HepG2 (cell line): ENCODE results near the gene TAPBP. TPM values are rescaled to one million over a fixed set of nuclear protein-coding genes. Genes with fewer than 3 reads are reported as not detected.

Experiments used
- ATAC-seq: fragments of 200-7000 bp; cut with Tn5 transposase; 3 replicates; pipeline ENCODE4 v1.9.1; 2020; ENCODE audit warnings: mild to moderate bottlenecking, moderate library complexity
- BruUV-seq: library from RNA; stranded (reverse); fragments of 400-500 nt; replicated peaks from 2 replicates; lab custom pipeline; 2021; lab: Mats Ljungman, UMichigan
- CTCF ChIA-PET: fragments of 300-600 bp; formaldehyde crosslinking; extraction: SDS; loops from one replicate; lab custom pipeline; 2021; ENCODE audit warnings: low total read pairs, inconsistent platforms, low intra/inter-chr PET ratio; lab: Yijun Ruan, JAX
- POLR2A ChIA-PET: fragments of 350-600 bp; sonication (Branson Sonifier 250); formaldehyde crosslinking; loops from one replicate; lab custom pipeline; 2020; ENCODE audit warnings: antibody characterized with exemption, inconsistent platforms; lab: Yijun Ruan, JAX
- DNase-seq: peaks from one replicate; pipeline ENCODE4 v3.0.0-alpha.2; 2015; ENCODE audit warnings: low spot score
- FAIRE-seq: peaks from 3 replicates; lab custom pipeline; 2011; peaks lifted over from hg19 to GRCh38; lab: Jason Lieb, UNC
- H2AFZ ChIP-seq: one replicate; pipeline ENCODE4 v1.6.1; 2011; ENCODE audit warnings: low read length, inconsistent platforms
- H3K27ac ChIP-seq: fragments of 300-600 bp; 3 replicates; pipeline ENCODE4 v1.8.0; 2011; ENCODE audit warnings: mixed run types, mild to moderate bottlenecking, mixed read lengths, low read length, inconsistent platforms; ENCODE audit not compliant: insufficient read depth; ENCODE audit errors: extremely low read length
- H3K27me3 ChIP-seq, 2 experiments: fragments of 200-600 bp in 1 of 2; 2 replicates in 1 of 2; 3 replicates in 1 of 2; pipeline versions ENCODE4 v1.6.0 to v1.8.0; 2011; ENCODE audit warnings: low read length in 2 of 2, mild to moderate bottlenecking in 2 of 2, moderate library complexity in 2 of 2, inconsistent platforms in 1 of 2; ENCODE audit not compliant: insufficient read depth in 2 of 2, control insufficient read depth in 1 of 2
- H3K36me3 ChIP-seq, 2 experiments: fragments of 200-600 bp in 1 of 2; replicated peaks in 1 of 2; 2 replicates in 1 of 2; 3 replicates in 1 of 2; pipeline versions ENCODE4 v1.5.1 to v1.8.0; 2011; ENCODE audit warnings: low read length in 2 of 2, inconsistent platforms in 1 of 2; ENCODE audit not compliant: insufficient read depth in 2 of 2, control insufficient read depth in 1 of 2
- H3K4me1 ChIP-seq: 2 replicates; pipeline ENCODE4 v1.5.1; 2012; ENCODE audit warnings: low read length, inconsistent platforms; ENCODE audit not compliant: insufficient read depth
- H3K4me2 ChIP-seq: 2 replicates; pipeline ENCODE4 v1.6.0; 2011; ENCODE audit warnings: low read depth, low read length, inconsistent platforms
- H3K4me3 ChIP-seq, 3 experiments: fragments of 200-600 bp in 1 of 3; sonication (generic), shearing (Covaris generic) in 1 of 3; replicated peaks in 1 of 3; 2 replicates each; pipeline ENCODE4 v1.5.1; 2011 to 2016; ENCODE audit warnings: low read length in 3 of 3, inconsistent platforms in 2 of 3, low read depth in 2 of 3, mild to moderate bottlenecking in 2 of 3, control low read depth in 1 of 3, mixed read lengths in 1 of 3; ENCODE audit not compliant: insufficient read depth in 1 of 3
- H3K79me2 ChIP-seq: one replicate; pipeline ENCODE4 v1.6.1; 2011; ENCODE audit warnings: low read length, inconsistent platforms; ENCODE audit not compliant: insufficient read depth
- H3K9ac ChIP-seq: 2 replicates; pipeline ENCODE4 v1.6.0; 2011; ENCODE audit warnings: mild to moderate bottlenecking, low read depth, low read length, inconsistent platforms; ENCODE audit not compliant: insufficient read depth
- H3K9me3 ChIP-seq: 2 replicates; pipeline ENCODE4 v1.5.1; 2012; ENCODE audit warnings: mild to moderate bottlenecking, low read length
- H4K20me1 ChIP-seq: 2 replicates; pipeline ENCODE4 v1.6.0; 2011; ENCODE audit warnings: inconsistent platforms, mild to moderate bottlenecking, low read length, moderate library complexity; ENCODE audit not compliant: insufficient read depth
- DR1 ChIP-seq: sonication (generic); formaldehyde crosslinking; IDR thresholded peaks from 2 replicates; pipeline ENCODE4 v1.8.0; 2021; ENCODE audit warnings: mild to moderate bottlenecking, missing genetic modification reagents, inconsistent platforms
- FOXP1 ChIP-seq, 2 experiments: fragments of 450-650 bp in 1 of 2; IDR thresholded peaks; 2 replicates each; pipeline ENCODE4 v1.6.1; 2017 to 2018; ENCODE audit warnings: antibody characterized with exemption in 1 of 2
- GTF2F1 ChIP-seq: fragments of 150-350 bp; IDR thresholded peaks from 2 replicates; pipeline ENCODE4 v1.6.1; 2014; ENCODE audit warnings: low read length
- HMGA1 ChIP-seq: sonication (generic); formaldehyde crosslinking; conservative IDR thresholded peaks from 2 replicates; pipeline ENCODE4 v1.4.0; 2020; ENCODE audit warnings: missing genetic modification reagents
- HNRNPLL ChIP-seq: fragments of 200-400 bp; formaldehyde crosslinking; IDR thresholded peaks from 2 replicates; pipeline ENCODE4 v1.6.1; 2017; ENCODE audit warnings: mild to moderate bottlenecking, low read depth, low read length; ENCODE audit not compliant: poor library complexity, severe bottlenecking
- IRF2 ChIP-seq: IDR thresholded peaks from 2 replicates; pipeline ENCODE4 v1.6.1; 2018; ENCODE audit warnings: missing genetic modification reagents, missing compliant biosample characterization
- TARDBP ChIP-seq: sonication (generic); formaldehyde crosslinking; IDR thresholded peaks from 2 replicates; pipeline ENCODE4 v1.8.0; 2022; ENCODE audit warnings: mild to moderate bottlenecking, missing genetic modification reagents
- TCF7 ChIP-seq: sonication (generic); IDR thresholded peaks from 2 replicates; pipeline ENCODE4 v1.6.1; 2016; ENCODE audit warnings: antibody characterized with exemption, low read depth
- THAP9 ChIP-seq: sonication (generic); formaldehyde crosslinking; IDR thresholded peaks from 2 replicates; pipeline ENCODE4; 2020; ENCODE audit warnings: missing genetic modification reagents, mild to moderate bottlenecking, borderline replicate concordance
- ZBTB38 ChIP-seq: sonication (generic); formaldehyde crosslinking; IDR thresholded peaks from 2 replicates; pipeline ENCODE4 v1.5.1; 2020; ENCODE audit warnings: mild to moderate bottlenecking, missing genetic modification reagents
- ZFP62 ChIP-seq: sonication (generic); formaldehyde crosslinking; IDR thresholded peaks from 2 replicates; pipeline ENCODE4 v1.4.0; 2020; ENCODE audit warnings: missing genetic modification reagents
- ZFYVE20 ChIP-seq: sonication (generic); formaldehyde crosslinking; IDR thresholded peaks from 2 replicates; pipeline ENCODE4 v1.8.0; 2023; ENCODE audit warnings: low read depth, mild to moderate bottlenecking, moderate library complexity, missing genetic modification reagents, borderline replicate concordance
- ZNF282 ChIP-seq: fragments of 450-650 bp; IDR thresholded peaks from 2 replicates; pipeline ENCODE4 v1.6.1; 2018; ENCODE audit not compliant: partially characterized antibody
- ZNF30 ChIP-seq: sonication (generic); formaldehyde crosslinking; IDR thresholded peaks from 2 replicates; pipeline ENCODE4 v1.5.0; 2020; ENCODE audit warnings: mild to moderate bottlenecking, missing genetic modification reagents
- ZNF354B ChIP-seq: sonication (generic); formaldehyde crosslinking; IDR thresholded peaks from 2 replicates; pipeline ENCODE4 v1.8.0; 2022; ENCODE audit warnings: mild to moderate bottlenecking, missing genetic modification reagents
- ZNF362 ChIP-seq: sonication (generic); formaldehyde crosslinking; IDR thresholded peaks from 2 replicates; pipeline ENCODE4 v1.4.0; 2020; ENCODE audit warnings: missing genetic modification reagents, mild to moderate bottlenecking, borderline replicate concordance
- ZNF747 ChIP-seq: sonication (generic); formaldehyde crosslinking; IDR thresholded peaks from 2 replicates; pipeline ENCODE4 v1.8.1; 2023; ENCODE audit warnings: missing genetic modification reagents, mild to moderate bottlenecking, borderline replicate concordance
- WGBS: methylation state at CpG from one replicate; pipeline ENCODE4 v1.1.6; 2017; ENCODE audit warnings: low lambda C conversion rate; 5-methylcytosine and 5-hydroxymethylcytosine counted together
- in situ Hi-C: cut with HindIII; loops from 2 replicates; pipeline ENCODE4 v1.10.0; 2017; ENCODE audit warnings: low pct_unique_long_range_greater_than_20kb; ENCODE audit not compliant: extremely low pct_ligation_motif_present
- intact Hi-C: fragments of 100-400 bp; cut with micrococcal nuclease; formaldehyde crosslinking; loops from one replicate; pipeline ENCODE4 v1.10.0; 2022; ENCODE audit not compliant: unreplicated experiment
- polyA plus RNA-seq, 8 experiments: library from polyadenylated mRNA; depleted of rRNA in 3 of 8; stranded (reverse) in 7 of 8; unstranded in 1 of 8; fragments of >200 nt; fragmentation: Illumina TruSeq in 4 of 8; extraction: Trizol in 4 of 8; gene quantifications; 2 replicates each; pipeline versions ENCODE4 v1.2.1 to v1.2.3, GENCODE V29; 2011 to 2016; ENCODE audit warnings: low read depth in 4 of 8, missing spikeins in 1 of 8, mixed read lengths in 1 of 8; ENCODE audit not compliant: insufficient read depth in 1 of 8
- total RNA-seq, 5 experiments: library from RNA; depleted of rRNA; stranded (reverse); fragments of >200 nt; fragmentation: Illumina TruSeq; extraction: Trizol; gene quantifications; 2 replicates each; pipeline ENCODE4 v1.2.3, GENCODE V29; 2016; ENCODE audit warnings: low read depth in 1 of 5

TAPBP gene
- total and polyA plus RNA-seq, 2 of the 13 experiments (the other 11 are each of a cell fraction or from before 2014, with no cell fraction given): 27.4 to 32.3 TPM

- H3K9ac ChIP-seq: peak overlapping the region; percentile 92
- peak; percentile 84 for DNase-seq
- H4K20me1 ChIP-seq: peaks cover 3% of the 10 kb centered on the region; the same call in 1 of the 2 replicates
- H3K4me2 ChIP-seq: peak overlapping the region; percentile 94
- ATAC-seq: peak; percentile 65
- ChIA-PET CTCF (no interaction called here), POLR2A (interaction anchor here (0.6 to 2.7 kb wide), 10 partner anchors 10 to 340 kb away, joined by 3 to 40 read pairs (median 9); partner anchors contain the start of genes CUTA, PFDN6, PHF1 and RGL2)
- H3K27ac ChIP-seq: peak overlapping the region; percentile 83
- H2AFZ ChIP-seq: no peak overlapping the region
- no TSS peak for BruUV-seq
- peak; percentile 83 for FAIRE-seq
- H3K79me2 ChIP-seq: peaks cover 20% of the 10 kb centered on the region
- no peaks in the 10 kb centered on the region for H3K9me3 ChIP-seq
- intact Hi-C loops (loop anchor here (1.0 to 5.0 kb wide), 2 partner anchors 32 to 40 kb away; partner anchors contain the start of genes RPS18 and VPS52), in situ Hi-C loops (no loop called here)
- H3K36me3 ChIP-seq: 0 out of 5 replicates have a peak, but pooled peaks cover 0 to 2% of the 10 kb centered on the region in 2 experiments
- no peaks in the 10 kb centered on the region; a peak in 1 of 5 replicates for H3K27me3 ChIP-seq
- peak overlapping the region; percentile 92 to 98 (median 98) for H3K4me3 ChIP-seq
- peaks cover 24% of the 10 kb centered on the region for H3K4me1 ChIP-seq
- 7% methylated on average over 26 of the region's 29 CpGs for WGBS
- TF ChIP-seq ZNF362 (CRISPR knock-in tag) (peak; percentile 69; the same call in 1 of the 2 replicates), ZFP62 (CRISPR knock-in tag) (no peak), TARDBP (CRISPR knock-in tag) (peak; percentile 70; the same call in 1 of the 2 replicates), ZBTB38 (CRISPR knock-in tag) (peak; percentile 37; the same call in 1 of the 2 replicates), ZNF354B (CRISPR knock-in tag) (no peak), ZNF282 (no peak), THAP9 (CRISPR knock-in tag) (no peak), TCF7 (peak; percentile 39; the same call in 1 of the 2 replicates), ZNF747 (CRISPR knock-in tag) (peak; percentile 73), GTF2F1 (no peak), HMGA1 (no peak), IRF2 (CRISPR knock-in tag) (peak; percentile 79; the same call in 1 of the 2 replicates), ZNF30 (no peak), HNRNPLL (peak; percentile 70), FOXP1 (IDR thresholded peaks at IDR 0.05) (no peak), FOXP1 (CRISPR knock-in tag; IDR thresholded peaks at IDR 0.05) (no peak), DR1 (CRISPR knock-in tag) (0 out of 2 replicates have a peak, but pooled peaks have one; percentile 13), ZFYVE20 (CRISPR knock-in tag) (no peak)
Observed at GRCh38 chr6:33312361-33313104, 1.3 kb downstream of the TAPBP start.
